ENCODE measurements around the gene TBC1D2. TPM values are rescaled to one million over a fixed set of nuclear protein-coding genes. Genes with fewer than 3 reads are reported as not detected.

Gene TBC1D2
- total and polyA plus RNA-seq, 2 of the 13 experiments (the other 11 are each of a cell fraction or from before 2014, with no cell fraction given), result 2.0 to 2.8 TPM

DNA sequence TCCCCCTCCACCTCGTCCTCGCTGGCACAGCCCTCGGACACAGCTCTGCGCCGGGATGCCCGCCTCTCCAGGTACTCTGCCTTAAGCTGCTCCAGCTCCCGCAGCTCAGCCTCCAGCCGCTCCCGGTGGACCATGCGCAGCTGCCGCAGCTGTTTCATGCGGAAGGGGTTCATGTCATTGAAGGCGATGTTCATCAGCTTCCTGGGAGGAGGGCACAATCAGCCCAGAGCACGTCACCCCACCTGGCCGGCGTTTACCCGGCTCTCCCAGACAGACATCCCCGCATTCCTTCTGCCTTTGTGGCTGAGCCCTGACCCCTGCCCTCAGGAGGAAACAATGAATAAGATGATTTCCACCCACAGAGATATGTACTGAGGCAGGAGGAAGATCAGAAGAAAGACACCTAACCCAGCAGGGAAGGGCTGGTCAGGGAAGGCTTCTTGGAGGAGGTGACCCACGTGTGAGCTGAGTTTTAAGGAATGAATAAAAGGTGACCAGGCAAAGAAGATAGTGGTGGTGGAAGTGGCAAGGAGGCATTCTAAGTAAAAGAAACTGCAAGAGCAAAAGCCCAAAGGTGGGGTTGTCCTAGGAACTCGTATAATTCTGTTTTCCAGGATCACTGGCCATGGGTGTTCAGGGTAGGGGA lies 55.9 kb downstream of the TBC1D2 start:
- Histone ChIP-seq H2AFZ (ENCODE audit: low read length) (no peak overlapping the region), H3K9ac (ENCODE audit: insufficient read depth, low read depth, low read length) (no peak overlapping the region), H3K4me3 (replicated peaks in 1 of 3; ENCODE audit: insufficient read depth in 1 of 3, low read depth in 2 of 3, low read length in 3 of 3) (no peak overlapping the region), H3K36me3 (replicated peaks in 1 of 2; ENCODE audit: control insufficient read depth in 1 of 2, insufficient read depth in 2 of 2, low read length in 2 of 2) (no peaks in the 10 kb centered on the region), H3K27me3 (ENCODE audit: control insufficient read depth in 1 of 2, insufficient read depth in 2 of 2, low read length in 2 of 2) (no peaks in the 10 kb centered on the region), H4K20me1 (ENCODE audit: insufficient read depth, low read length) (no peaks in the 10 kb centered on the region), H3K4me1 (ENCODE audit: insufficient read depth, low read length) (peaks cover 14% of the 10 kb centered on the region), H3K4me2 (ENCODE audit: low read depth, low read length) (no peak overlapping the region), H3K79me2 (ENCODE audit: insufficient read depth, low read length) (no peaks in the 10 kb centered on the region), H3K27ac (ENCODE audit: extremely low read length, insufficient read depth, low read length) (no peak overlapping the region), H3K9me3 (ENCODE audit: low read length) (no peaks in the 10 kb centered on the region)
- intact Hi-C loops (cut with micrococcal nuclease; ENCODE audit: unreplicated experiment) (no loop called here), in situ Hi-C loops (cut with HindIII; ENCODE audit: extremely low pct_ligation_motif_present, low pct_unique_long_range_greater_than_20kb) (no loop called here)
- FAIRE-seq (no peak), DNase-seq (ENCODE audit: low spot score) (no peak), ATAC-seq (no peak)
- CTCF ChIA-PET (ENCODE audit: low intra/inter-chr PET ratio, low total read pairs), result no interaction called here
- POLR2A ChIA-PET, result no interaction called here
- no TSS peak for BruUV-seq (replicated peaks)
- 89% methylated on average over 18 of the region's 20 CpGs for WGBS (ENCODE audit: low lambda C conversion rate)
- TF ChIP-seq ZNF510 (CRISPR knock-in tag; IDR thresholded peaks at IDR 0.05; ENCODE audit: low read depth) (no peak), SRSF1 (optimal IDR thresholded peaks at IDR 0.05; ENCODE audit: low read depth, low read length) (no peak), SP1 (IDR thresholded peaks at IDR 0.05) (no peak), SP1 (CRISPR knock-in tag; IDR thresholded peaks at IDR 0.05) (no peak), PHF21A (CRISPR knock-in tag; IDR thresholded peaks at IDR 0.05) (no peak), SYNCRIP (IDR thresholded peaks at IDR 0.05; ENCODE audit: insufficient read depth, low read depth, low read length) (no peak), ZNF530 (CRISPR knock-in tag; IDR thresholded peaks at IDR 0.05; ENCODE audit: low read depth) (no peak), ZBTB1 (CRISPR knock-in tag; IDR thresholded peaks at IDR 0.05; ENCODE audit: borderline replicate concordance) (no peak), HNRNPUL1 (IDR thresholded peaks at IDR 0.05; ENCODE audit: low read depth, low read length) (no peak), POLR2A (IDR thresholded peaks at IDR 0.05; ENCODE audit: insufficient read depth in 1 of 2, low read depth in 2 of 2, low read length in 2 of 2) (no peak), RFXANK (CRISPR knock-in tag; IDR thresholded peaks at IDR 0.05) (no peak), NFRKB (IDR thresholded peaks at IDR 0.05) (no peak)
- TF ChIP-seq, protein P1, sequence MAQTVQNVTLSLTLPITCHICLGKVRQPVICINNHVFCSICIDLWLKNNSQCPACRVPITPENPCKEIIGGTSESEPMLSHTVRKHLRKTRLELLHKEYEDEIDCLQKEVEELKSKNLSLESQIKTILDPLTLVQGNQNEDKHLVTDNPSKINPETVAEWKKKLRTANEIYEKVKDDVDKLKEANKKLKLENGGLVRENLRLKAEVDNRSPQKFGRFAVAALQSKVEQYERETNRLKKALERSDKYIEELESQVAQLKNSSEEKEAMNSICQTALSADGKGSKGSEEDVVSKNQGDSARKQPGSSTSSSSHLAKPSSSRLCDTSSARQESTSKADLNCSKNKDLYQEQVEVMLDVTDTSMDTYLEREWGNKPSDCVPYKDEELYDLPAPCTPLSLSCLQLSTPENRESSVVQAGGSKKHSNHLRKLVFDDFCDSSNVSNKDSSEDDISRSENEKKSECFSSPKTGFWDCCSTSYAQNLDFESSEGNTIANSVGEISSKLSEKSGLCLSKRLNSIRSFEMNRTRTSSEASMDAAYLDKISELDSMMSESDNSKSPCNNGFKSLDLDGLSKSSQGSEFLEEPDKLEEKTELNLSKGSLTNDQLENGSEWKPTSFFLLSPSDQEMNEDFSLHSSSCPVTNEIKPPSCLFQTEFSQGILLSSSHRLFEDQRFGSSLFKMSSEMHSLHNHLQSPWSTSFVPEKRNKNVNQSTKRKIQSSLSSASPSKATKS (CRISPR knock-in tag; IDR thresholded peaks at IDR 0.05), result no peak
- TF ChIP-seq, protein P2, sequence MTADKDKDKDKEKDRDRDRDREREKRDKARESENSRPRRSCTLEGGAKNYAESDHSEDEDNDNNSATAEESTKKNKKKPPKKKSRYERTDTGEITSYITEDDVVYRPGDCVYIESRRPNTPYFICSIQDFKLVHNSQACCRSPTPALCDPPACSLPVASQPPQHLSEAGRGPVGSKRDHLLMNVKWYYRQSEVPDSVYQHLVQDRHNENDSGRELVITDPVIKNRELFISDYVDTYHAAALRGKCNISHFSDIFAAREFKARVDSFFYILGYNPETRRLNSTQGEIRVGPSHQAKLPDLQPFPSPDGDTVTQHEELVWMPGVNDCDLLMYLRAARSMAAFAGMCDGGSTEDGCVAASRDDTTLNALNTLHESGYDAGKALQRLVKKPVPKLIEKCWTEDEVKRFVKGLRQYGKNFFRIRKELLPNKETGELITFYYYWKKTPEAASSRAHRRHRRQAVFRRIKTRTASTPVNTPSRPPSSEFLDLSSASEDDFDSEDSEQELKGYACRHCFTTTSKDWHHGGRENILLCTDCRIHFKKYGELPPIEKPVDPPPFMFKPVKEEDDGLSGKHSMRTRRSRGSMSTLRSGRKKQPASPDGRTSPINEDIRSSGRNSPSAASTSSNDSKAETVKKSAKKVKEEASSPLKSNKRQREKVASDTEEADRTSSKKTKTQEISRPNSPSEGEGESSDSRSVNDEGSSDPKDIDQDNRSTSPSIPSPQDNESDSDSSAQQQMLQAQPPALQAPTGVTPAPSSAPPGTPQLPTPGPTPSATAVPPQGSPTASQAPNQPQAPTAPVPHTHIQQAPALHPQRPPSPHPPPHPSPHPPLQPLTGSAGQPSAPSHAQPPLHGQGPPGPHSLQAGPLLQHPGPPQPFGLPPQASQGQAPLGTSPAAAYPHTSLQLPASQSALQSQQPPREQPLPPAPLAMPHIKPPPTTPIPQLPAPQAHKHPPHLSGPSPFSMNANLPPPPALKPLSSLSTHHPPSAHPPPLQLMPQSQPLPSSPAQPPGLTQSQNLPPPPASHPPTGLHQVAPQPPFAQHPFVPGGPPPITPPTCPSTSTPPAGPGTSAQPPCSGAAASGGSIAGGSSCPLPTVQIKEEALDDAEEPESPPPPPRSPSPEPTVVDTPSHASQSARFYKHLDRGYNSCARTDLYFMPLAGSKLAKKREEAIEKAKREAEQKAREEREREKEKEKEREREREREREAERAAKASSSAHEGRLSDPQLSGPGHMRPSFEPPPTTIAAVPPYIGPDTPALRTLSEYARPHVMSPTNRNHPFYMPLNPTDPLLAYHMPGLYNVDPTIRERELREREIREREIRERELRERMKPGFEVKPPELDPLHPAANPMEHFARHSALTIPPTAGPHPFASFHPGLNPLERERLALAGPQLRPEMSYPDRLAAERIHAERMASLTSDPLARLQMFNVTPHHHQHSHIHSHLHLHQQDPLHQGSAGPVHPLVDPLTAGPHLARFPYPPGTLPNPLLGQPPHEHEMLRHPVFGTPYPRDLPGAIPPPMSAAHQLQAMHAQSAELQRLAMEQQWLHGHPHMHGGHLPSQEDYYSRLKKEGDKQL (CRISPR knock-in tag; IDR thresholded peaks at IDR 0.05; ENCODE audit: low read depth), result no peak
- TF ChIP-seq, protein P3, sequence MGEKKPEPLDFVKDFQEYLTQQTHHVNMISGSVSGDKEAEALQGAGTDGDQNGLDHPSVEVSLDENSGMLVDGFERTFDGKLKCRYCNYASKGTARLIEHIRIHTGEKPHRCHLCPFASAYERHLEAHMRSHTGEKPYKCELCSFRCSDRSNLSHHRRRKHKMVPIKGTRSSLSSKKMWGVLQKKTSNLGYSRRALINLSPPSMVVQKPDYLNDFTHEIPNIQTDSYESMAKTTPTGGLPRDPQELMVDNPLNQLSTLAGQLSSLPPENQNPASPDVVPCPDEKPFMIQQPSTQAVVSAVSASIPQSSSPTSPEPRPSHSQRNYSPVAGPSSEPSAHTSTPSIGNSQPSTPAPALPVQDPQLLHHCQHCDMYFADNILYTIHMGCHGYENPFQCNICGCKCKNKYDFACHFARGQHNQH (CRISPR knock-in tag; IDR thresholded peaks at IDR 0.05), result no peak
- TF ChIP-seq, protein P4, sequence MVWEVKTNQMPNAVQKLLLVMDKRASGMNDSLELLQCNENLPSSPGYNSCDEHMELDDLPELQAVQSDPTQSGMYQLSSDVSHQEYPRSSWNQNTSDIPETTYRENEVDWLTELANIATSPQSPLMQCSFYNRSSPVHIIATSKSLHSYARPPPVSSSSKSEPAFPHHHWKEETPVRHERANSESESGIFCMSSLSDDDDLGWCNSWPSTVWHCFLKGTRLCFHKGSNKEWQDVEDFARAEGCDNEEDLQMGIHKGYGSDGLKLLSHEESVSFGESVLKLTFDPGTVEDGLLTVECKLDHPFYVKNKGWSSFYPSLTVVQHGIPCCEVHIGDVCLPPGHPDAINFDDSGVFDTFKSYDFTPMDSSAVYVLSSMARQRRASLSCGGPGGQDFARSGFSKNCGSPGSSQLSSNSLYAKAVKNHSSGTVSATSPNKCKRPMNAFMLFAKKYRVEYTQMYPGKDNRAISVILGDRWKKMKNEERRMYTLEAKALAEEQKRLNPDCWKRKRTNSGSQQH (CRISPR knock-in tag; IDR thresholded peaks at IDR 0.05; ENCODE audit: low read depth), result no peak

Data from HepG2 (cell line).